Measurements from ENCODE around the gene TMEM63C.

Gene TMEM63C

GRCh38 chr14:77221241-77221871 is 39.8 kb downstream of the TMEM63C start:
- no peaks in the 10 kb centered on the region for H3K9me3 ChIP-seq (ENCODE audit: control insufficient read depth, low read length)
- WGBS, 2 experiments: 78 to 80% methylated on average over 20 to 22 of the region's 23 CpGs
- no peak overlapping the region for H3K27ac ChIP-seq (ENCODE audit: insufficient read depth, low read depth, low read length, poor library complexity, severe bottlenecking)
- no peak overlapping the region for H3K4me3 ChIP-seq (ENCODE audit: insufficient read depth, low read depth, low read length)
- no peaks in the 10 kb centered on the region for H3K27me3 ChIP-seq (ENCODE audit: control insufficient read depth, insufficient read depth, low read length, poor library complexity, severe bottlenecking)
- no peaks in the 10 kb centered on the region for H3K36me3 ChIP-seq (ENCODE audit: control insufficient read depth, insufficient read depth, low read length)
- peaks cover 16% of the 10 kb centered on the region for H3K4me1 ChIP-seq (ENCODE audit: control insufficient read depth, insufficient read depth, low read length)

GRCh38 chr14:77222546-77223225 is 41.1 kb downstream of the TMEM63C start:
- WGBS, 2 experiments: 16 to 19% methylated on average over 9 to 10 of the region's 10 CpGs
- Histone ChIP-seq H3K9me3 (ENCODE audit: control insufficient read depth, low read length) (no peaks in the 10 kb centered on the region), H3K4me1 (ENCODE audit: control insufficient read depth, insufficient read depth, low read length) (peaks cover 16% of the 10 kb centered on the region), H3K4me3 (ENCODE audit: insufficient read depth, low read depth, low read length) (no peak overlapping the region), H3K36me3 (ENCODE audit: control insufficient read depth, insufficient read depth, low read length) (no peaks in the 10 kb centered on the region), H3K27ac (ENCODE audit: insufficient read depth, low read depth, low read length, poor library complexity, severe bottlenecking) (no peak overlapping the region), H3K27me3 (ENCODE audit: control insufficient read depth, insufficient read depth, low read length, poor library complexity, severe bottlenecking) (no peaks in the 10 kb centered on the region)

- 64 to 67% methylated on average over 4 of the region's 4 CpGs for WGBS, 2 experiments
These were observed 42.6 kb downstream of the TMEM63C start for GRCh38 chr14:77224212-77224611.

GRCh38 chr14:77225254-77225653 is 43.7 kb downstream of the TMEM63C start:
- Histone ChIP-seq H3K36me3 (ENCODE audit: control insufficient read depth, insufficient read depth, low read length) (no peaks in the 10 kb centered on the region), H3K4me1 (ENCODE audit: control insufficient read depth, insufficient read depth, low read length) (peaks cover 15% of the 10 kb centered on the region), H3K27me3 (ENCODE audit: control insufficient read depth, insufficient read depth, low read length, poor library complexity, severe bottlenecking) (no peaks in the 10 kb centered on the region), H3K27ac (ENCODE audit: insufficient read depth, low read depth, low read length, poor library complexity, severe bottlenecking) (no peak overlapping the region), H3K4me3 (ENCODE audit: insufficient read depth, low read depth, low read length) (no peak overlapping the region), H3K9me3 (ENCODE audit: control insufficient read depth, low read length) (no peaks in the 10 kb centered on the region)
- WGBS, 2 experiments: 63 to 67% methylated on average over 12 of the region's 12 CpGs

More at GRCh38 chr14:77224212-77224611, 42.6 kb downstream of the TMEM63C start:
- Histone ChIP-seq H3K9me3 (ENCODE audit: control insufficient read depth, low read length) (no peaks in the 10 kb centered on the region), H3K4me3 (ENCODE audit: insufficient read depth, low read depth, low read length) (no peak overlapping the region), H3K27me3 (ENCODE audit: control insufficient read depth, insufficient read depth, low read length, poor library complexity, severe bottlenecking) (no peaks in the 10 kb centered on the region), H3K4me1 (ENCODE audit: control insufficient read depth, insufficient read depth, low read length) (peaks cover 16% of the 10 kb centered on the region), H3K36me3 (ENCODE audit: control insufficient read depth, insufficient read depth, low read length) (no peaks in the 10 kb centered on the region), H3K27ac (ENCODE audit: insufficient read depth, low read depth, low read length, poor library complexity, severe bottlenecking) (no peak overlapping the region)

- peaks cover 12% of the 10 kb centered on the region for H3K4me1 ChIP-seq (ENCODE audit: control insufficient read depth, insufficient read depth, low read length)
- H3K36me3 ChIP-seq (ENCODE audit: control insufficient read depth, insufficient read depth, low read length): no peaks in the 10 kb centered on the region
- 89 to 90% methylated on average over 14 of the region's 14 CpGs for WGBS, 2 experiments
- no peak overlapping the region for H3K4me3 ChIP-seq (ENCODE audit: insufficient read depth, low read depth, low read length)
- no peaks in the 10 kb centered on the region for H3K9me3 ChIP-seq (ENCODE audit: control insufficient read depth, low read length)
- no peaks in the 10 kb centered on the region for H3K27me3 ChIP-seq (ENCODE audit: control insufficient read depth, insufficient read depth, low read length, poor library complexity, severe bottlenecking)
- no peak overlapping the region for H3K27ac ChIP-seq (ENCODE audit: insufficient read depth, low read depth, low read length, poor library complexity, severe bottlenecking)
These were observed 44.4 kb downstream of the TMEM63C start for GRCh38 chr14:77225892-77226557.

- WGBS, 2 experiments: 87 to 89% methylated on average over 6 of the region's 6 CpGs
- H3K4me3 ChIP-seq (ENCODE audit: insufficient read depth, low read depth, low read length): no peak overlapping the region
- no peaks in the 10 kb centered on the region for H3K27me3 ChIP-seq (ENCODE audit: control insufficient read depth, insufficient read depth, low read length, poor library complexity, severe bottlenecking)
- no peak overlapping the region for H3K27ac ChIP-seq (ENCODE audit: insufficient read depth, low read depth, low read length, poor library complexity, severe bottlenecking)
- no peaks in the 10 kb centered on the region for H3K36me3 ChIP-seq (ENCODE audit: control insufficient read depth, insufficient read depth, low read length)
- peaks cover 7% of the 10 kb centered on the region for H3K4me1 ChIP-seq (ENCODE audit: control insufficient read depth, insufficient read depth, low read length)
- H3K9me3 ChIP-seq (ENCODE audit: control insufficient read depth, low read length): no peaks in the 10 kb centered on the region
These were observed 46.5 kb downstream of the TMEM63C start for GRCh38 chr14:77228056-77228455.

- Histone ChIP-seq H3K27ac (ENCODE audit: insufficient read depth, low read depth, low read length, poor library complexity, severe bottlenecking) (no peak overlapping the region), H3K36me3 (ENCODE audit: control insufficient read depth, insufficient read depth, low read length) (no peaks in the 10 kb centered on the region), H3K27me3 (ENCODE audit: control insufficient read depth, insufficient read depth, low read length, poor library complexity, severe bottlenecking) (no peaks in the 10 kb centered on the region), H3K4me3 (ENCODE audit: insufficient read depth, low read depth, low read length) (no peak overlapping the region), H3K4me1 (ENCODE audit: control insufficient read depth, insufficient read depth, low read length) (no peaks in the 10 kb centered on the region), H3K9me3 (ENCODE audit: control insufficient read depth, low read length) (no peaks in the 10 kb centered on the region)
- 84 to 89% methylated on average over 2 of the region's 2 CpGs for WGBS, 2 experiments
These were observed 49.3 kb downstream of the TMEM63C start for GRCh38 chr14:77230914-77231313.

- Histone ChIP-seq H3K4me1 (ENCODE audit: control insufficient read depth, insufficient read depth, low read length) (no peaks in the 10 kb centered on the region), H3K4me3 (ENCODE audit: insufficient read depth, low read depth, low read length) (no peak overlapping the region), H3K27me3 (ENCODE audit: control insufficient read depth, insufficient read depth, low read length, poor library complexity, severe bottlenecking) (no peaks in the 10 kb centered on the region), H3K27ac (ENCODE audit: insufficient read depth, low read depth, low read length, poor library complexity, severe bottlenecking) (no peak overlapping the region), H3K36me3 (ENCODE audit: control insufficient read depth, insufficient read depth, low read length) (no peaks in the 10 kb centered on the region), H3K9me3 (ENCODE audit: control insufficient read depth, low read length) (no peaks in the 10 kb centered on the region)
- WGBS, 2 experiments: 92 to 93% methylated on average over 3 of the region's 3 CpGs
These were observed 50.1 kb downstream of the TMEM63C start for GRCh38 chr14:77231721-77232120.

GRCh38 chr14:77236814-77237213 is 55.2 kb downstream of the TMEM63C start:
- Histone ChIP-seq H3K27ac (ENCODE audit: insufficient read depth, low read depth, low read length, poor library complexity, severe bottlenecking) (no peak overlapping the region), H3K9me3 (ENCODE audit: control insufficient read depth, low read length) (no peaks in the 10 kb centered on the region), H3K4me1 (ENCODE audit: control insufficient read depth, insufficient read depth, low read length) (no peaks in the 10 kb centered on the region), H3K36me3 (ENCODE audit: control insufficient read depth, insufficient read depth, low read length) (no peaks in the 10 kb centered on the region), H3K27me3 (ENCODE audit: control insufficient read depth, insufficient read depth, low read length, poor library complexity, severe bottlenecking) (no peaks in the 10 kb centered on the region), H3K4me3 (ENCODE audit: insufficient read depth, low read depth, low read length) (no peak overlapping the region)
- WGBS, 2 experiments: 82 to 84% methylated on average over 7 of the region's 7 CpGs

- 90 to 95% methylated on average over 3 of the region's 3 CpGs for WGBS, 2 experiments
- H3K36me3 ChIP-seq (ENCODE audit: control insufficient read depth, insufficient read depth, low read length): no peaks in the 10 kb centered on the region
- H3K27me3 ChIP-seq (ENCODE audit: control insufficient read depth, insufficient read depth, low read length, poor library complexity, severe bottlenecking): no peaks in the 10 kb centered on the region
- no peaks in the 10 kb centered on the region for H3K9me3 ChIP-seq (ENCODE audit: control insufficient read depth, low read length)
- H3K4me1 ChIP-seq (ENCODE audit: control insufficient read depth, insufficient read depth, low read length): no peaks in the 10 kb centered on the region
- no peak overlapping the region for H3K4me3 ChIP-seq (ENCODE audit: insufficient read depth, low read depth, low read length)
- H3K27ac ChIP-seq (ENCODE audit: insufficient read depth, low read depth, low read length, poor library complexity, severe bottlenecking): no peak overlapping the region
These were observed 56.8 kb downstream of the TMEM63C start for GRCh38 chr14:77238356-77238755.
